K562 (cell line): ENCODE data around the gene PLEKHN1. TPM values are rescaled to one million over a fixed set of nuclear protein-coding genes. Genes with fewer than 3 reads are reported as not detected.

Experiments
- ASH1L ChIP-seq: fragments of 450-650 bp; IDR thresholded peaks from 2 replicates; pipeline ENCODE4 v1.6.1; 2018; ENCODE audit warnings: borderline replicate concordance, mild to moderate bottlenecking, low read depth; ENCODE audit not compliant: partially characterized antibody
- E2F1 ChIP-seq: sonication (generic); formaldehyde crosslinking; IDR thresholded peaks from 2 replicates; pipeline ENCODE4 v1.8.1; 2023; ENCODE audit warnings: mild to moderate bottlenecking, missing genetic modification reagents, moderate library complexity
- FOS ChIP-seq: IDR thresholded peaks from 3 replicates; pipeline ENCODE4 v1.6.1; 2011; ENCODE audit not compliant: insufficient read length; ENCODE audit errors: extremely low read depth
- GTF2E2 ChIP-seq: fragments of 200-800 bp; sonication (Bioruptor generic); IDR thresholded peaks from 2 replicates; pipeline ENCODE4 v1.6.1; 2016; ENCODE audit warnings: missing genetic modification characterization, missing compliant biosample characterization
- KLF1 ChIP-seq: fragments of 450-650 bp; IDR thresholded peaks from 2 replicates; pipeline ENCODE4 v1.6.1; 2016; ENCODE audit warnings: missing genetic modification characterization, missing compliant biosample characterization
- MIER1 ChIP-seq: fragments of 450-650 bp; IDR thresholded peaks from 2 replicates; pipeline ENCODE4 v1.6.1; 2016; ENCODE audit warnings: antibody characterized with exemption, mild to moderate bottlenecking, low read depth
- MLLT1 ChIP-seq, 2 experiments: fragments of 450-650 bp; IDR thresholded peaks; 2 replicates each; pipeline ENCODE4 v1.6.1; 2016
- NFIC ChIP-seq: fragments of 450-650 bp; IDR thresholded peaks from 2 replicates; pipeline ENCODE4 v1.6.1; 2017; ENCODE audit warnings: mild to moderate bottlenecking, inconsistent platforms
- RBM15 ChIP-seq: fragments of 200-400 bp; formaldehyde crosslinking; IDR thresholded peaks from 2 replicates; pipeline ENCODE4 v1.6.1; 2018; ENCODE audit warnings: mild to moderate bottlenecking, low read length, moderate library complexity; ENCODE audit not compliant: insufficient read depth
- SAFB ChIP-seq: fragments of 200-400 bp; formaldehyde crosslinking; IDR thresholded peaks from 2 replicates; pipeline ENCODE4 v1.6.1; 2017; ENCODE audit warnings: low read depth, low read length, borderline replicate concordance
- SUPT5H ChIP-seq: fragments of 450-650 bp; IDR thresholded peaks from 2 replicates; pipeline ENCODE4 v1.6.1; 2016
- ZNF197 ChIP-seq: fragments of 200-800 bp; sonication (Bioruptor generic); IDR thresholded peaks from 2 replicates; pipeline ENCODE4 v1.6.1; 2016; ENCODE audit warnings: low read depth, missing genetic modification characterization, missing compliant biosample characterization
- ZNF318 ChIP-seq, 2 experiments: fragments of 450-650 bp; IDR thresholded peaks; 2 replicates each; pipeline ENCODE4 v1.6.1; 2016; ENCODE audit warnings: mild to moderate bottlenecking in 2 of 2, borderline replicate concordance in 1 of 2, low read depth in 1 of 2, moderate library complexity in 1 of 2
- ZNF76 ChIP-seq: fragments of 250-450 bp; sonication (Bioruptor Pico); IDR thresholded peaks from 2 replicates; pipeline ENCODE4 v1.4.0; 2020; ENCODE audit warnings: mild to moderate bottlenecking, moderate library complexity, borderline replicate concordance
- ZNF830 ChIP-seq: fragments of 250-450 bp; sonication (Bioruptor Pico); IDR thresholded peaks from 2 replicates; pipeline ENCODE4 v1.5.0; 2021; ENCODE audit warnings: mild to moderate bottlenecking
- polyA plus RNA-seq, 8 experiments: library from polyadenylated mRNA; depleted of rRNA in 4 of 8; stranded (reverse) in 5 of 8; unstranded in 3 of 8; fragments of >200 nt; fragmentation: Nextera tagmentation in 2 of 8; fragmentation: Illumina TruSeq in 1 of 8; extraction: Ambion mirVana in 2 of 8; extraction: Trizol in 1 of 8; gene quantifications; 2 replicates each; pipeline versions ENCODE4 v1.2.1 to v1.2.3, GENCODE V29; 2011 to 2014; ENCODE audit warnings: inconsistent platforms in 1 of 8, missing spikeins in 1 of 8
- total RNA-seq, 7 experiments: library from RNA; depleted of rRNA in 6 of 7; stranded (reverse); fragments of >200 nt in 6 of 7; fragmentation: Illumina TruSeq in 2 of 7; extraction: Trizol in 2 of 7; gene quantifications; 2 replicates each; pipeline versions ENCODE4 v1.2.1 to v1.2.3, GENCODE V29; 2011 to 2021; ENCODE audit warnings: low replicate concordance in 1 of 7
- TF ChIP-seq, protein P1 (sequence below): fragments of 250-450 bp; sonication (Bioruptor Pico); IDR thresholded peaks from 2 replicates; pipeline ENCODE4 v1.5.0; 2021

Gene PLEKHN1
- total and polyA plus RNA-seq, 9 of the 15 experiments (the other 6 are each of a cell fraction or from before 2014, with no cell fraction given) = 0.07 to 1.5 (median 0.13) TPM; not detected in 2

GRCh38 chr1:1001057-1001783, 34.9 kb downstream of the PLEKHN1 start (continued):
- no peak; a peak in 1 of 4 replicates for TF ChIP-seq ZNF318 (IDR thresholded peaks at IDR 0.05; ENCODE audit: borderline replicate concordance in 1 of 2, low read depth in 1 of 2)
- no peak for TF ChIP-seq RBM15
- no peak for TF ChIP-seq KLF1
- peak; percentile 70 for TF ChIP-seq SAFB
- no peak for TF ChIP-seq SUPT5H
- TF ChIP-seq ZNF830 (CRISPR knock-in tag) = no peak
- 0 out of 2 replicates have a peak, but pooled peaks have one; percentile 13 for TF ChIP-seq ZNF197 (CRISPR knock-in tag)
- no peak for TF ChIP-seq FOS
- no peak for TF ChIP-seq MLLT1 (IDR thresholded peaks at IDR 0.05)
- peak; percentile 2 for TF ChIP-seq ASH1L
- TF ChIP-seq NFIC = no peak
- TF ChIP-seq E2F1 (CRISPR knock-in tag) = no peak
- 0 out of 2 replicates have a peak, but pooled peaks have one; percentile 72 for TF ChIP-seq ZNF76 (CRISPR knock-in tag)
- no peak for TF ChIP-seq MIER1
- TF ChIP-seq, protein P1, sequence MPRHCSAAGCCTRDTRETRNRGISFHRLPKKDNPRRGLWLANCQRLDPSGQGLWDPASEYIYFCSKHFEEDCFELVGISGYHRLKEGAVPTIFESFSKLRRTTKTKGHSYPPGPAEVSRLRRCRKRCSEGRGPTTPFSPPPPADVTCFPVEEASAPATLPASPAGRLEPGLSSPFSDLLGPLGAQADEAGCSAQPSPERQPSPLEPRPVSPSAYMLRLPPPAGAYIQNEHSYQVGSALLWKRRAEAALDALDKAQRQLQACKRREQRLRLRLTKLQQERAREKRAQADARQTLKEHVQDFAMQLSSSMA = no peak
- no peak for TF ChIP-seq GTF2E2 (tag)
